Activated CD4-positive, alpha-beta T cell treated with anti-CD3 and anti-CD28 coated beads for 1 hour (primary cell): Measurements from ENCODE around the gene MTHFS.
A peak's percentile ranks its signal among the peaks of the same experiment; 100 is the strongest.

ENCODE experiments used
- DNase-seq: peaks from one replicate; pipeline ENCODE4 v3.0.0-alpha.2; 2020

Gene MTHFS

GRCh38 chr15:79874242-79874641 is 22.6 kb downstream of the MTHFS start:
- DNase-seq, result no peak

GRCh38 chr15:79872358-79873017 is 24.3 kb downstream of the MTHFS start:
- DNase-seq, result no peak

- DNase-seq, result no peak
Observed at GRCh38 chr15:79868554-79868953, 28.3 kb downstream of the MTHFS start.

GRCh38 chr15:79863886-79864285 is 32.9 kb downstream of the MTHFS start:
- DNase-seq, result no peak

- no peak for DNase-seq
Observed at GRCh38 chr15:79862191-79862590, 34.6 kb downstream of the MTHFS start.

- DNase-seq, result no peak
Observed at GRCh38 chr15:79860661-79861060, 36.2 kb downstream of the MTHFS start.

- DNase-seq, result no peak
Observed at GRCh38 chr15:79858469-79858868, 38.3 kb downstream of the MTHFS start.

GRCh38 chr15:79853492-79854328 is 43.1 kb downstream of the MTHFS start:
- peak; percentile 37 for DNase-seq

GRCh38 chr15:79849789-79850188 is 47.0 kb downstream of the MTHFS start:
- no peak for DNase-seq

GRCh38 chr15:79846539-79846938 is 50.3 kb downstream of the MTHFS start:
- DNase-seq, result no peak

GRCh38 chr15:79844221-79844620 is 52.6 kb downstream of the MTHFS start:
- no peak for DNase-seq

- no peak for DNase-seq
Observed at GRCh38 chr15:79837846-79838245, 59.0 kb downstream of the MTHFS start.

GRCh38 chr15:79834495-79834894 is 62.3 kb downstream of the MTHFS start:
- DNase-seq, result no peak

GRCh38 chr15:79832367-79833120 is 64.3 kb downstream of the MTHFS start:
- DNase-seq, result no peak

GRCh38 chr15:79831604-79832003 is 65.2 kb downstream of the MTHFS start:
- no peak for DNase-seq

- DNase-seq, result no peak
Observed at GRCh38 chr15:79829950-79830349, 66.9 kb downstream of the MTHFS start.

GRCh38 chr15:79828447-79828846 is 68.4 kb downstream of the MTHFS start:
- DNase-seq, result no peak

GRCh38 chr15:79826800-79827199 is 70.0 kb downstream of the MTHFS start:
- no peak for DNase-seq

GRCh38 chr15:79824136-79824701 is 72.6 kb downstream of the MTHFS start:
- DNase-seq, result no peak

GRCh38 chr15:79820820-79821219 is 76.0 kb downstream of the MTHFS start:
- no peak for DNase-seq

- no peak for DNase-seq
Observed at GRCh38 chr15:79820176-79820575, 76.6 kb downstream of the MTHFS start.

- DNase-seq, result no peak
Observed at GRCh38 chr15:79816571-79816970, 80.2 kb downstream of the MTHFS start.

GRCh38 chr15:79815468-79815867 is 81.3 kb downstream of the MTHFS start:
- no peak for DNase-seq
